ENCODE data around the gene PEX7.
A peak's percentile ranks its signal among the peaks of the same experiment; 100 is the strongest.
"Not testable (repeated sequence)": the region's sequence is repeated elsewhere in the genome, so short reads cannot be mapped to it uniquely, and the experiment has no call there.

Gene PEX7

DNA sequence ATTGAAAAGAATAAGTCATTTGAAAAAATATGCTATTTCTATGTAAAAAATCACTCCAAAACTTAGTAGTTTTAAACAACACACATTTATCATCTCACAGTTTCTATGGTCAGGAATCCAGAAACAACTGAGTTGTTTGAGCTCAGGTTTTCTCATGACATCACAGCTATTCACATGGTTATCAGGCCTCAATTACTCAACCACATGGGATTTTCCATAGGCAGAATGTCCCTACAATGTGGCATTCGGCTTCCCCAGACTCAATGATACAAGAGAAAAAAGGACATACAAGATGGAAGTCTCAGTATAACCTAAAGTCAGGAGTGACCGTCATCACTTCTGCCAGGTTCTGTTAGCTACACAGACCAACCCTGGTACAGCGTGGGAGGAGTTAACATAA, 96.3 kb downstream of the PEX7 start:
- no peak for DNase-seq

DNA sequence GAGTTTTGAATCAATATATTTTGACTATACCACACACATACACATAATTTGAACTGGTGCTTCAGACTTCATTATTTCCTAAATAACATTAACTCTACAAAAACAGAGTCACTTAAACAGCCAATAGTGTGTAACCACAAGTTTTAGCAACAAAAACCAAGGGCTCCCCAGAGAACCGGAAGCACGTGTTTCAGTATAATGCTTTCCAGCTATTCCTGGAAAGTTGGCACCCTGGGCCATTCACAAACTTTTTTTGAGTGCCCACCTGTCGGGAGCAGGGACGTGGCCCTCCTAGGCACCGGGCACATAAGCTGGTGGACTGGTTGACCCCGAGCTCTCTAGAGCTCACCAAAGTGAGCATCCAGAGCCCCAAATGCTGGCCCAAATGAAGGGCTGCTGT, 97.8 kb downstream of the PEX7 start:
- no peak for DNase-seq

DNA sequence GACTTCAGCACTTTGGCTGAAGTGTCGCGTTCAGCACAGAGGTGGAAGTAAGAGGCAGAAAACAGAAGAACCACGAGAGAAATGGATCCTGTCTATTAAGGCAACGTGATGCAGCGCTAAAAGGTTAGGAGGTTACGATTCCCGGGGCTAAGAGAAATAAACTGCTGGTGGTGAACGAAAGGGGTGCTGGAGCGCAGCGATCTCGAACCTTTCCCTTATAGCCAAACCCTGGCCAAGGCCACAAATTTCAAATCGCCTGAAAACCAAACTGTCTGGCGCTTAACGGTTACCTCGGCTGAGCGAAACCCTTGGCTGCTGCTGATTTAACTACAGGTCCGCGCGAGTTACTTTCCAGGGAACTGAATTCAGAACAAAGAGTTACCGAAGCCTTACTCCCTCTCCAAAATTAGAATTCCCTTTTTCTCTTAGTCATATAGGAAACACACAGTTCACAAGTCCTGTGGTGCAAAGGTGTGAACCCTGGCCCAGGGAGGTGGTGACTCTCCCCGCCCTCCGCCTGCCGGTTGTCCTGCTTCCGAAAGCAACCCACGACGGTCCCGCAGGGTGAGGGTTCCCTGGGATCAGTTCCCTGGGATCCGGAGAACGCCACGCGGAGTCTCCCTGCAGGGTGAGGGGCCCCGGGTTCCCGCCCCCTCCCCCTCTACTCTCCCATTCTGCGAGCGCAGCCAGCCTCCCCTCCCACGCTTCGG, 98.4 kb downstream of the PEX7 start:
- no peak for DNase-seq

DNA sequence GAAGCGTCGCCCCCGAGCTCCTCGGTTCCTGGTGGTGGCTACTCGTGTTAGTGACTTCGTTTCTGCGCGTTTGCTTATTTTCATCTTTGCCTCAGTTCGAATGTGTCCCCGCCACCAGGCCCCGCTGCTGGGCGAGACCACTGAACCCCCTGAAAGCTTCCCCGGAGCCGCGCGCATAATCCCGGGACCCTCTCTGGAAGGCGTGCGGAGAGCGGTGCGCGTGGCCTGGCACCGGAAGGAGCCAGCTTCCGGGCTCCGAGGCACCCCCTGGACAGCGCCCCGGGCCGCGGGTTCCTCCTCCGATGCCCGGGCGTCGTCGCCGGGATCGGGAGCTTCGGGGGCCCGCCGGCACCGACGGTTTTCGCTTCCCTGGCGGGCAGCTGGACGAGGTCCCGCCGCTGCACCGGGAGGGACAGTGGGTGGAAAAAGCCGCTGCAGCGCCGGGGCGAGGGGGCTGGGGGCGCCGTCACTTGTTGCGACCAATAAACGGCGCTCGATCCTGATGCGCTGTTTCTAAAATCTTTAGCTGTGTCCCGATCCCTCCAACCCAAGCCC, 99.1 kb downstream of the PEX7 start:
- DNase-seq, result no peak

DNA sequence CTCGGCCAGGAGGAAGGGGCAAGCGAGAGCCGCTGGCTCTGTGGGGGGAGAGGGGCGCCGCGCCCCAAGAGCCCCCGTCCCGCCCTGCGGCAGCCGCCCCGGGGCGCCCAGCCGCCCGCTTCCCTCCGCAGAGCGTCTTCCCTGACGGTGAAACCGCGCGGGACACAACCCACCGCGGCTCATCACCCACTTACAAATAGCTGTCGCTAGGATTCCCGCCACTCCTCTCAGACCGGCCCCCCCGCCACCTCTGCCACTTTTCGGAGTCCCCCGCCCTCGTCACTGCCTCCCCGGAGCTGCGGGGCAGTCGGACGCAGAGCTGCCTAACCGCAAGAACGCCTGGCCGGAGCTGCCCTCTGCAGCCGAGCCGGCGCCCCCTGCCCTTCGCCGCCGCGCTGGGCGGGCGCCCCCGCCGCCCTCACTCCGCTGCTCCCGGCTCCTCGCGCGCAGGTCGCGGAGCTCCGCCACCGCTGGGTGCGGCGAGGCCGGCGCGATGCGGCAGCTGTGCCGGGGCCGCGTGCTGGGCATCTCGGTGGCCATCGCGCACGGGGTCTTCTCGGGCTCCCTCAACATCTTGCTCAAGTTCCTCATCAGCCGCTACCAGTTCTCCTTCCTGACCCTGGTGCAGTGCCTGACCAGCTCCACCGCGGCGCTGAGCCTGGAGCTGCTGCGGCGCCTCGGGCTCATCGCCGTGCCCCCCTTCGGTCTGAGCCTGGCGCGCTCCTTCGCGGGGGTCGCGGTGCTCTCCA, 99.7 kb downstream of the PEX7 start, which contains the start of gene SLC35D3:
Gene SLC35D3, plus strand, starts transcription at position 366 of the 749 bp plus-strand sequence. Its CDS starts 128 bp downstream, at position 494.
- DNase-seq, result no peak

DNA sequence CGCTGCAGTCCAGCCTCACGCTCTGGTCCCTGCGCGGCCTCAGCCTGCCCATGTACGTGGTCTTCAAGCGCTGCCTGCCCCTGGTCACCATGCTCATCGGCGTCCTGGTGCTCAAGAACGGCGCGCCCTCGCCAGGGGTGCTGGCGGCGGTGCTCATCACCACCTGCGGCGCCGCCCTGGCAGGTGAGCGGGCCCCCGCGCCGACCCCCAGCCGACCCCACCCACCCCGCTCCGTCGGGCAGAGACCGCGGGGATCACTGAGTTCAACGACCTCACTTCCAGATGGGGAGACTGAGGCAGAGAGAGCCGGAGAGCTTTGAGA, 100.3 kb downstream of the PEX7 start:
- DNase-seq, result no peak

DNA sequence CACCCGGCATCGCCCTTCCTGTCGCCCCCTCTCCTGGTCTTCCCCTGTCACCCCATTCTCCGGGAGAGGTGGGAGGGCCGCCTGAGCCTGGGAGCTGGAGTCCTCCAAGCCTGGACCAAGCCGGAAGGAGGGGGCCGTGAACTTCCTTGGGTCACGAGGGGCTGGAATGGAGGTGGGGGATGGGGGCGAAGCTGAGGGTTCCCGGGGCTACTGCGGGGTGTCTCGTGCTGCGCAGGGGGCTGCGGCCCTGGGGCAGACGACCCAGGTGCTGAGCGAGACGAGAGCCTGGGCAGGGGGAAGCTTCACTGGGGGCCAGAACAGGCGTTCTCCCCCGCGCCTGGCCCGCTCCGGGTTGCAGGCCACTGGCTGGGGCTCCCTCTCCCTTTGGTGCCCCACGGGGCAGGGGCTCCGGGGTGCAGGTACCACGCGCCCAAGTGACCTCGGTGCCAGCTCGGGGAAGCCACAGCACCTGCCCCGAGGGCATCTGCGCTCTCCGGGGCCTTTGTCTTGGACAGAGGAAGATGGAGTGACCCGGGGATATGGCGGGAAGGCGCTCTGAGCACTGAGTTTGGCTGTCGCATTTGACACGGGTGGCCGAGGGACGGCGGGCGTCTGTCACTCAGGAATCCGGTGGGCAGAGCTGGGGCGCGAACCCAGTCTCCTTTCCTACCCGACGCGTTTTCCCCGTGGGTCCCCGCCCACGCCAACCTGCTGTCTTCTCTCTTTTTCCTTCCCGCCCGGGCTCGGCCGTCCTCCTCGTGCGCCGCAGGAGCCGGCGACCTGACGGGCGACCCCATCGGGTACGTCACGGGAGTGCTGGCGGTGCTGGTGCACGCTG, 100.9 kb downstream of the PEX7 start:
- no peak for DNase-seq

DNA sequence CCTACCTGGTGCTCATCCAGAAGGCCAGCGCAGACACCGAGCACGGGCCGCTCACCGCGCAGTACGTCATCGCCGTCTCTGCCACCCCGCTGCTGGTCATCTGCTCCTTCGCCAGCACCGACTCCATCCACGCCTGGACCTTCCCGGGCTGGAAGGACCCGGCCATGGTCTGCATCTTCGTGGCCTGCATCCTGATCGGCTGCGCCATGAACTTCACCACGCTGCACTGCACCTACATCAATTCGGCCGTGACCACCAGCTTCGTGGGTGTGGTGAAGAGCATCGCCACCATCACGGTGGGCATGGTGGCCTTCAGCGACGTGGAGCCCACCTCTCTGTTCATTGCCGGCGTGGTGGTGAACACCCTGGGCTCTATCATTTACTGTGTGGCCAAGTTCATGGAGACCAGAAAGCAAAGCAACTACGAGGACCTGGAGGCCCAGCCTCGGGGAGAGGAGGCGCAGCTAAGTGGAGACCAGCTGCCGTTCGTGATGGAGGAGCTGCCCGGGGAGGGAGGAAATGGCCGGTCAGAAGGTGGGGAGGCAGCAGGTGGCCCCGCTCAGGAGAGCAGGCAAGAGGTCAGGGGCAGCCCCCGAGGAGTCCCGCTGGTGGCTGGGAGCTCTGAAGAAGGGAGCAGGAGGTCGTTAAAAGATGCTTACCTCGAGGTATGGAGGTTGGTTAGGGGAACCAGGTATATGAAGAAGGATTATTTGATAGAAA, 101.7 kb downstream of the PEX7 start:
- no peak for DNase-seq

DNA sequence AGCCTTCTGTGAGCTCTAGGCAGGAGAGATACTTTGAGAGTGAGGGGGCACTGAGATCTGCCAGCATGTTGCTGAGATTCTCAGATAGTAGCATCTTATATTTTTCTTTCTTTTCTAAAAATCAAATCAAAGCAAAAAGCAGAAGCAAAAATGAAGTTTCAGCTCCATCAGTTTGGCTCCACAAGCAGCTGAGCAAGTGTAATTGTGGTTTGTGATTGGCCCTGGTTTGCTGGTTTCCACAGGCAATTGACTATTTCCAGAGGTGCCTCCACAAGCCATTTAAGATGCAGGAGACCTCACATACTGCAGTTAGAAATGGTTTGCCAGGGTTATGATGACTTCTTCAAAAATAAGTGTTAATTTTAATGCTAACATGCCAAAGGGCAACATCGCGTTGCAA, 104.0 kb downstream of the PEX7 start:
- no peak for DNase-seq

DNA sequence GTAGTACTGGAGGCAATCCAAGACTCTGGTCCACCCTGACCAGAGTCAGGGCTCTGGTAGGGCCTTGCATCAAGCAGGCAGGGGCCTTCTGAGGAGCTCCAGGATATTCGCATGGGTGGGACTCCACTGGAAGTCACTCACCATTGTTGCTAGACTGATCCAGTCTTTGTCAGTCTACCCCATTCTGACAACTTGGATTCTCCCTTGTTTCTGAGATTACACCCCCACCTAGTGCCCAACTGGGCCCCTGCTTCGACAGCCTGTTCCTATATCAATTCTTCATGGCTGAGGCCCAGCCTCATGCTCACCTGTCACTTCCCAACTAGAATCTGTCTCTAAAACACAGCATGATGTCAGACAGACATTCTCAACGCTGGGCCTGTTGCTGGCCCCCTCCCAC, 104.9 kb downstream of the PEX7 start:
- DNase-seq, result no peak

DNA sequence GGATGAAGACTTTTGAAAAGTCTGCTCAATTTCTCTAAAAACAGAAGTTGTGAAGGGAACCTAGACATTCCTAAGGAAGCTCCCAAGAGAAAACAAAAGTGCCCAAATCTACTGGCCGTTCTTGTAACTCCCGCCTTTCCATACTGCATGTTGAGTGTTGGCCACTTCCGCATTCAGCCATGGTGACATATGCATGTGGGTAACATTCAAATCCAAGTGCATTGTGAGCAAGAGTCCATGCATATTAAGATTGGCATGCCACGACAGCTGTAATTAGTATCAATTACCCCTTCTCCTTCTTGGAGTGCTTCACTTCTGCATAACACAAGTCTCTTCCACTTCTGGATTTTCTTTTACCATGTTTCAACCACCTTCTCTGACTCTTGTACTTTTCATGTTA, 108.1 kb downstream of the PEX7 start:
- no peak for DNase-seq

DNA sequence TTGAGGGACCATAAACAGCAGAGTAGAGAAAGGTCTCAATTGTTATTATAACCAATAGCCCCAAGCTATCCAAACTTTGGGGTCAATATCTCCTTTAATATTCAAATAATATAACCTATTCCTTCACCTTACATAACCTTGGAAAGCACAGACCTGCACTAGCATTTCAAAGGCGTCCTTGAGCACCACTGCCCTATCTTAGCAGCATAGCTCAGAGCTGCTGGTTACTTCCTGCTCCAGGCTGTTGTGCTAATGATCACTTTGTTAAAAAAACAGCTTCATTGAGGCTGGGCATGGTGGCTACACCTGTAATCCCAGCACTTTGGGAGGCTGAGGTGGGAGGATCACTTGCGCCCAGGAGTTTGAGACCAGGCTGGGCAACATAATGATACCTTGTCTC, 110.2 kb downstream of the PEX7 start:
- DNase-seq, result no peak

DNA sequence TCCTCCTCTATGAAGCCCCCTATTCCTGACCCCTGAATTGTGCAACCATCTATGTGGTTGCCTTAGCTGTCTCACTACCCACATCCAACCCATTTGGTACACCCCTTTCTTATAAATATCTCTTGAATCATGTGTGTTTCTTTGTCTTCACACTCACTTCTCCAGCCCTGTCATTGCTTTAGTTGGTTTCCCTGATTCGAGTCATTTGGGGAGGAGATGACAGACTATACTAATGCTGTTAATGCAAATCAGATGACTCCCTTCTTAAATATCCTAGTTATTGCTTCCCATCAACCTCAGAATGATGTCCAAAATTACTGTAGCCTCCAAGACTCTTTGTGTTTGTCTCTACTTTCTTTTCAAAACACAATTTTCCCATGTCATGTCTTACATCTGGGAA, 122.7 kb downstream of the PEX7 start:
- no peak for DNase-seq

DNA sequence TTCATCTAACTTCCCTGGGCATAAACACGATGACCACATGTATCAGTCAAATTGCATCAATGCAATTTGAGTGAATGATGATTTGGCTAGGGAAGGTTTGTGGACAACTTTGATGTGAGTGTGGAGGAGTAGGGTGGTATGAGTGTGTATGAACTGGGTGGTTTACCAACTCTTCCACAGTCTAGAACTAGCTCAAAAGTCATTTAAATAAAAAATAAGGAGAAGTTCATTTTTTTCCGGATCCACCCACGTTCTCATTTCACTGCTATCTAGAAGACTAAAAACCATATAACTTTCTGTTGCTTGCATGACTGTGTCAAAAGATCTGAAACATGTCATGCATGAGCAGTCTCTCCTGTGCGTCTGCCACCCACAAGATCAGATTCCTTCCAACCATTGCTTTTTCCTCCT, 123.3 kb downstream of the PEX7 start:
- DNase-seq, result no peak

DNA sequence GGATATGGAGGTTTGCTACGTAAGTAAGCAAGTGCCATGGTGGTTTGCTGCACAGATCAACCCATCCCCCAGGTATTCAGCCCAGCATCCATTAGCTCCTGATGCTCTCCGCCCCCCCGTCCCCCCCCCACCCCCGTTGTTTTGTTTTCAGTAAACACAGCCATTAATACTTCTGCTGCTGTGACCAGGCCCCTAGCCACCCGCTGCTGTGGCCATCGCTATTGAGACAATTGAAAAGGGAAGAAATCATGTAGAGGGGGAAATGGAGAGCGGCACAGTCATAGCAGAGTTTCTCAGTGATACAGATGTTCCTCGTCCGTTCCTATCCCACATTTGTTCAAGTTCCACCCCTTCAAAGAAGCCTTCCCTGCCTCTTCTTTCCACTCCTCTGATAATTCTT, 124.6 kb downstream of the PEX7 start:
- DNase-seq, result no peak

DNA sequence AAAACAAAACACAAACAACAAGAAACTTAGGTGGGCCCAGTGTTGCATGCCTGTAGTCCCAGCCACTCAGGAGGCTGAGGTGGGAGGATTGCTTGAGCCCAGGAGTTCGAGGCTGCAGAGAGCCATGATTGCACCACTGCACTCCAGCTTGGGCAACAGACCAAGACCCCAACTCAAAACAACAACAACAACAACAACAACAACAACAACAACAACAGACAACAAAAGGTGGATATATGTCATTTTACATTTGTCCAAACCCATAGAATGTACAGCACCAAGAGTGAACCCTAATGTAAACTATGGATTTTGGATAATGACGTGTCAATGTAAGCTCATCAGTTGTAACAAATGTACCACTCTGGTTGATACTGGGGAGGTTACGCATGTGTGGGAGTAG, 127.6 kb downstream of the PEX7 start:
- not testable (repeated sequence) for DNase-seq

DNA sequence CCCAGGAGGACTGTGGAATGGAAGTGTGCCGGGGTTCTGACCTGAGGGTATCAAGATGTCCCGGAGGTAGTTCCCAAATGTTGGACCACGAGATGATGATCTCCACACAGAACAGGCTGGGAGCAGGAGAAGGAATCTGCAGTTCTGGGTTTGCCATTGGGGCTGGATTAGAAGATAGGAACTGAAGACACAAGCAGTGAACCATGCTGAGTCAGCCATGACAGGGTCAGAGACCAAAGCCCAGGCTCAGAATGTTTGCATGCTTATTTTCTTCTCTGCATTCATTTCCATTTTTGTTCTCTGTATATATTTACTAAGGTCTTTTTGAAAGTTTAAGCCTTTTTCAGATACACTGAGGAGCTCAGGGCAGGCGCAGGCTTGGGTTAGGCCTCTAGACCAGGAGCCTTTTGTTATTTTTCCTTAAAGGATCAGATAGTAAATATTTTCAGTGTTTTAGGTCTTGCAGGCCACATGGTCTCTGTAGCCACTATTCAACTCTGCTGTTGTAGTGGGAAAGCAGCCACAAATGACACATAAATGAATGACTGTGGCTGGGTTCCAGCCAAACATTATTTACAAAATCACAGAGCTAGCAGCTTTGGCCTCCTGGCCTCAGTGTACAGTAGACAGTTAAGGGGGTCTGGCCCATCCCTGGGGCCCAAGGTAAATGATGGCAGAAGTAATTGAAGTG, 128.2 kb downstream of the PEX7 start:
- DNase-seq, result no peak

DNA sequence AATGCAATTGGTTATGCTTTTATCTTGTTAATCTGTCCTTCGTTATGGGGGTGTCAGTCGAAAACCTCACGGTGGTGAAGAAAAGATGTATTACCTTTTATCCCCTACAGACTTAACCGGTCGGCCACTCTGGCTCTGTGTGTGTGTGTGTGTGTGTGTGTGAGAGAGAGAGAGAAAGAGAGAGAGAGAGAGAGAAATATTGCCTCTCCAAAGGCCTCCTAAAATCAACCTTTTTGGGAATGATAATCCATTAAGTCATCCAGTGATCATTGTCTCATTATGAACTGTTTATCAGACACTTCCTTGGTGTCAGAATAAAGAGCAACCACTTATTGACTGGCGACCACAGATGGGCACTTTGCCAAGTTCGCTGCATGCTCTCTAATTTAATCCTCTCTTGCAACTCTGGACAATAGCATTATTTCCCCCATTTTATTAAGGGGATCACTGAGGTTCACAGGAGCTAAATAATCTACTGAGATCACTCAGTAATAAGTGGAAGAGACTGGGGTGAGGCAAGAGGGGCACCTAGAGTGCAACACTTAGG, 130.4 kb downstream of the PEX7 start:
- no peak for DNase-seq

DNA sequence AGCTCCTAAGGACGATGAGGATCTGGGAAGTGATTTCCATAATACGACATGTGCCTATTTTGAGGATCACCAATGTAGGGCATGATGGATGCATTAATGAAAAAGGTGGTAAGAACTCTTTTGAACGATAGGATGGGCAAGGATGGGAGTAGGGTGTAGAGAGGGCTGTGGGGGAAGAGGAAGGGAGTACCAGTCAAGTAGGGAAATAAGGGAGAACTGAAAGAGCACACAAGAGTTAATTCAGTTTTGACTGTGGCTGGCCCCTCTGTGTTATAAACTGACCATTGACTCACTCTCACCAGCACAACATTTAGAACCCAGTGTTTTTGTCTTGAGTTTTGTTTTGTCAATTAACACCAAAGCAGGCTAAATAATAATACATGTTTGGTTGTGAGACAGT, 132.7 kb downstream of the PEX7 start:
- no peak for DNase-seq

DNA sequence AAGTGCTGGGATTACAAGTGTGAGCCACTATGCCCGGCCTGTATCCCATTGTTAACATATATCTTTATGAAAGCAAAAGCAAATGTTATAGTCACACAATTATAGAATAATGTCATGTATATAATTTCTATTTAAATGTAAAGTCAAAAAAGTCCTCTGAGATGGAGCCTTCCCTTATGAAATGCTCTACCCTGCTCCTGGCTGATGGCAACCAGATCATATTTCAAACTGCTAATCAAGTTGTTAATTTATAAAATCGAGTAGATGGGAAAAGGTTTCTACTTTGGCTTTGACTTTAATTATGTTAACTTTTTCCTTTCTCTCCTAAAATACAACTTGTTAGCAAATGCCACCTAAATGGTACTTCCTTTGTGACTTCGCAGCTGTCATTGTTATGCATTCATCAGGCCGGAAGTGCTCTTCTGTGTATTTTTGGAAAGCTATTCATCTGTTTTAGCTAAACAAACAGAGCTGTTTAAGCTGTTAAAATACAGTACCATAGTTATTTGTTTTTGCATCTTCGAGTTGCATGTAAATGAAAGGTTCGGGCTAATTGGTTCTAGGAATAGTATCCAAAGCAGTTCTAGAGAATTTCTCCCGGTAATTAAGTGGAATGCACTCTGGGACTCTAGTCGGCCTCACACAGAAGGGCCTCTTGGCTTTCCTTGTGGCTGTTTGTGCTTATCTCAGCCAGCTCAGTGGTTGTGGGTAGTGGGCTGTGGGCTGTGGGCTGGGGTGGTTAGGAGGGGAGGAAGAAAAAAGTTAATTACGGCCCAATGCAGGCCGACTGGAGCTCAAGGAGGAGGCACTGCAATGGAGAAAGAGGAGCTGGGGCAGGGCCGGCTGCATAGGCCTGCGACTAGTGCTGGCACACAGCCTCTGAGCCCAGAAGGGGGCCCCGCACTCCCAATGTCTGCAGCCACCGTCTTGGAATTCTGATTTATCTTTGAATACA, 134.5 kb downstream of the PEX7 start:
- peak; percentile 71 for DNase-seq

DNA sequence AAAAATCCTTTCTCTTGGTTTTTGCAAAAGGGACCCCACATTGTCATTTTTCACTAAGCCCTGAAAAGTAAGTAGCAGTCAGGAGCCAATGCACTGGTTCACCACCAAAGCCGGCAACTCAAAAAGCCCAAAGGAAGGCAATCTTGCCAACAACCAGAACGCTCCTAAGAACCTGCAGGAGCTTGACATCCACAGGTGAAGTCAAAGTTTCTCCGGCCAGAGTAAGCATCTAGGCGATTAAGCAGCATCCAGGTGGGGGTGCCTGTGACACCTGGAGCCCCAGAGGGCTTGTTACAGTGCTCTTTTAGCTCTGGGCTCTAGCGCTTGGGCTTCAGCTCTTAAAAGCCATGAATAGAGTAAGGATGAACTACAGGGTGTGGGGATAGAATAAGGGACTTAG, 135.8 kb downstream of the PEX7 start:
- DNase-seq, result no peak

Measured in NCI-H1436 treated with DMSO at 0.1 percent for 48 hours (cell line).